ENCODE results near the gene ENTR1.

Gene ENTR1

GRCh38 chr9:136410500-136411287, at the start of gene ENTR1, which contains the start of gene PMPCA:
Gene ENTR1 (minus strand): TSS chr9:136410614. CDS start chr9:136410397, 217 bp downstream.
Gene PMPCA (plus strand): TSS chr9:136410658. CDS start chr9:136410669, 11 bp downstream.
- Histone ChIP-seq H2AFZ (peak within 1 kb of the TSS; percentile 70), H3K36me3 (ENCODE audit: control insufficient read depth, insufficient read depth, low read length) (no peaks in the 10 kb centered on the region), H3K27me3 (ENCODE audit: control insufficient read depth, insufficient read depth, low read length) (no peaks in the 10 kb centered on the region), H3K27ac (peak within 1 kb of the TSS; percentile 61), H3K4me2 (ENCODE audit: low read length) (peak within 1 kb of the TSS; percentile 95), H3K4me1 (no peaks in the 10 kb centered on the region), H3K9ac (no peak within 1 kb of the TSS), H3K9me3 (ENCODE audit: control insufficient read depth, low read length) (no peaks in the 10 kb centered on the region), H3K79me2 (peaks cover 15% of the 10 kb centered on the region), H3K4me3 (ENCODE audit: low read depth, low read length) (peak within 1 kb of the TSS; percentile 84)
- TF ChIP-seq CTCF (IDR thresholded peaks at IDR 0.05): no peak

GRCh38 chr9:136459425-136459824, 49.0 kb upstream of the ENTR1 start:
- Histone ChIP-seq H3K36me3 (ENCODE audit: control insufficient read depth, insufficient read depth, low read length) (no peaks in the 10 kb centered on the region), H2AFZ (no peak overlapping the region), H3K4me3 (ENCODE audit: low read depth, low read length) (no peak overlapping the region), H3K27ac (no peak overlapping the region), H3K27me3 (ENCODE audit: control insufficient read depth, insufficient read depth, low read length) (no peaks in the 10 kb centered on the region), H3K4me2 (ENCODE audit: low read length) (no peak overlapping the region), H3K9ac (no peak overlapping the region), H3K4me1 (no peaks in the 10 kb centered on the region), H3K79me2 (no peaks in the 10 kb centered on the region), H3K9me3 (ENCODE audit: control insufficient read depth, low read length) (no peaks in the 10 kb centered on the region)
- no peak for TF ChIP-seq CTCF (IDR thresholded peaks at IDR 0.05)

- Histone ChIP-seq H3K4me3 (ENCODE audit: low read depth, low read length) (no peak overlapping the region), H3K9ac (no peak overlapping the region), H2AFZ (no peak overlapping the region), H3K4me2 (ENCODE audit: low read length) (no peak overlapping the region), H3K27me3 (ENCODE audit: control insufficient read depth, insufficient read depth, low read length) (no peaks in the 10 kb centered on the region), H3K36me3 (ENCODE audit: control insufficient read depth, insufficient read depth, low read length) (no peaks in the 10 kb centered on the region), H3K27ac (no peak overlapping the region), H3K79me2 (no peaks in the 10 kb centered on the region), H3K4me1 (no peaks in the 10 kb centered on the region), H3K9me3 (ENCODE audit: control insufficient read depth, low read length) (no peaks in the 10 kb centered on the region)
- no peak for TF ChIP-seq CTCF (IDR thresholded peaks at IDR 0.05)
Observed at GRCh38 chr9:136457326-136457725, 46.9 kb upstream of the ENTR1 start.

- no peaks in the 10 kb centered on the region for H3K27me3 ChIP-seq (ENCODE audit: control insufficient read depth, insufficient read depth, low read length)
- no peak overlapping the region for H3K4me3 ChIP-seq (ENCODE audit: low read depth, low read length)
- H2AFZ ChIP-seq: no peak overlapping the region
- no peak for TF ChIP-seq CTCF (IDR thresholded peaks at IDR 0.05)
- no peaks in the 10 kb centered on the region for H3K4me1 ChIP-seq
- H3K36me3 ChIP-seq (ENCODE audit: control insufficient read depth, insufficient read depth, low read length): no peaks in the 10 kb centered on the region
- no peak overlapping the region for H3K4me2 ChIP-seq (ENCODE audit: low read length)
- no peak overlapping the region for H3K9ac ChIP-seq
- H3K79me2 ChIP-seq: no peaks in the 10 kb centered on the region
- H3K27ac ChIP-seq: no peak overlapping the region
- no peaks in the 10 kb centered on the region for H3K9me3 ChIP-seq (ENCODE audit: control insufficient read depth, low read length)
Observed at GRCh38 chr9:136456258-136456657, 45.8 kb upstream of the ENTR1 start.
